ENCODE data around the gene BID. TPM values are rescaled to one million over a fixed set of nuclear protein-coding genes. Genes with fewer than 3 reads are reported as not detected.

Gene BID
- total RNA-seq, 4 donors from 2014 or later, result 11.8 to 26.6 (median 18.4) TPM

- Histone ChIP-seq H3K4me3 (no peak overlapping the region), H3K27ac (no peak overlapping the region), H3K9me3 (no peaks in the 10 kb centered on the region), H3K4me1 (no peaks in the 10 kb centered on the region), H3K27me3 (no peaks in the 10 kb centered on the region), H3K36me3 (peaks cover 5% of the 10 kb centered on the region)
- 88% methylated on average over 4 of the region's 5 CpGs for WGBS
- no peak for TF ChIP-seq EP300 (IDR thresholded peaks at IDR 0.05)
- TF ChIP-seq CTCF (IDR thresholded peaks at IDR 0.05), result no peak
- no peak for TF ChIP-seq POLR2A (IDR thresholded peaks at IDR 0.05)
- TF ChIP-seq POLR2AphosphoS5 (IDR thresholded peaks at IDR 0.05), result no peak
- DNase-seq (ENCODE audit: low spot score in 2 of 2), result no peak
Measured at GRCh38 chr22:17796695-17797094, 22.4 kb upstream of the BID start.

- TF ChIP-seq EP300 (IDR thresholded peaks at IDR 0.05) (no peak), POLR2A (IDR thresholded peaks at IDR 0.05) (no peak), POLR2AphosphoS5 (IDR thresholded peaks at IDR 0.05) (no peak), CTCF (IDR thresholded peaks at IDR 0.05) (no peak)
- H3K4me3 ChIP-seq, result no peak overlapping the region
- no peaks in the 10 kb centered on the region for H3K27me3 ChIP-seq
- no peaks in the 10 kb centered on the region for H3K4me1 ChIP-seq
- no peak overlapping the region for H3K27ac ChIP-seq
- WGBS, result 88% methylated on average over 28 of the region's 32 CpGs
- no peak for DNase-seq (ENCODE audit: low spot score in 2 of 2)
- H3K9me3 ChIP-seq, result no peaks in the 10 kb centered on the region
- H3K36me3 ChIP-seq, result peaks cover 10% of the 10 kb centered on the region
Measured at GRCh38 chr22:17795661-17796548, 21.6 kb upstream of the BID start.

GRCh38 chr22:17794726-17795542, 20.7 kb upstream of the BID start:
- H3K27me3 ChIP-seq, result no peaks in the 10 kb centered on the region
- H3K4me3 ChIP-seq, result no peak overlapping the region
- H3K4me1 ChIP-seq, result no peaks in the 10 kb centered on the region
- no peak for TF ChIP-seq POLR2AphosphoS5 (IDR thresholded peaks at IDR 0.05)
- no peak for TF ChIP-seq POLR2A (IDR thresholded peaks at IDR 0.05)
- no peak for TF ChIP-seq CTCF (IDR thresholded peaks at IDR 0.05)
- no peak for TF ChIP-seq EP300 (IDR thresholded peaks at IDR 0.05)
- H3K27ac ChIP-seq, result no peak overlapping the region
- WGBS, result 89% methylated on average over 25 of the region's 25 CpGs
- DNase-seq (ENCODE audit: low spot score in 2 of 2), result no peak
- peaks cover 20% of the 10 kb centered on the region for H3K36me3 ChIP-seq
- no peaks in the 10 kb centered on the region for H3K9me3 ChIP-seq

GRCh38 chr22:17792854-17793434, 18.7 kb upstream of the BID start:
- Histone ChIP-seq H3K9me3 (no peaks in the 10 kb centered on the region), H3K4me1 (no peaks in the 10 kb centered on the region), H3K27ac (no peak overlapping the region), H3K27me3 (no peaks in the 10 kb centered on the region), H3K4me3 (no peak overlapping the region), H3K36me3 (peaks cover 35% of the 10 kb centered on the region)
- TF ChIP-seq EP300 (IDR thresholded peaks at IDR 0.05) (no peak), POLR2AphosphoS5 (IDR thresholded peaks at IDR 0.05) (no peak), CTCF (IDR thresholded peaks at IDR 0.05) (no peak), POLR2A (IDR thresholded peaks at IDR 0.05) (no peak)
- no peak for DNase-seq (ENCODE audit: low spot score in 2 of 2)
- WGBS, result 93% methylated on average over 22 of the region's 29 CpGs

All from suprapubic skin (tissue), 4 donors.